Activated CD8-positive, alpha-beta memory T cell treated with anti-CD3 and anti-CD28 coated beads for 36 hours (primary cell): ENCODE measurements around the gene EPDR1. TPM values are rescaled to one million over a fixed set of nuclear protein-coding genes. Genes with fewer than 3 reads are reported as not detected.

Experiments
- CTCF ChIA-PET: fragments of 350-600 bp; sonication (Branson Sonifier 250); formaldehyde crosslinking; loops from one replicate; lab custom pipeline; 2021; ENCODE audit warnings: antibody characterized with exemption; lab: Charles Lee
- POLR2A ChIA-PET: fragments of 350-600 bp; sonication (Branson Sonifier 250); formaldehyde crosslinking; loops from one replicate; lab custom pipeline; 2021; ENCODE audit warnings: antibody characterized with exemption; lab: Charles Lee
- total RNA-seq, 2 experiments: library from RNA; stranded (reverse); gene quantifications; one replicate each; pipeline ENCODE4 v1.2.3, GENCODE V29; 2021

Gene EPDR1
- total RNA-seq, 2 experiments from 2014 or later: 1.3 to 2.3 TPM

GRCh38 chr7:37964196-37964595 is 43.8 kb downstream of the EPDR1 start:
- ChIA-PET POLR2A (no interaction called here), CTCF (no interaction called here)

DNA sequence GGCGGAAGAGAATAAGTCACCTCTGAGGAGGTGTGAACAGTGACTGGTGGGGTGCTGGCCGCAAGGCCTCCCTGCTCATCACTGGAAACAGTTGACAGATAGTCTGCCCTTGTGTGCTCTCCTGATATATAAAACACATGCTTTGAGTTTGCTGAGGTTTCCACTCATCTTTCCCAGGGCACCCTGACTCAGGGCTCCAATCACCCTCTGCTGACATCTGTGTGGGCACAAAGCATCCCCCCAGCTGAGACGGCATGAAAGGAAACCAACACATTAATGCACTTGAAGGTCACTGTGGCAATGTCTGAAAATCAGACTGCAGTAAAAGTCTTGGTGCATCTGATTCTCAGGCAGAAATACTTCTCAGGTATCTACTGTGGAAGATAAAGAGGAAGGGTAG is 49.8 kb downstream of the EPDR1 start:
- ChIA-PET CTCF (no interaction called here), POLR2A (no interaction called here)

DNA sequence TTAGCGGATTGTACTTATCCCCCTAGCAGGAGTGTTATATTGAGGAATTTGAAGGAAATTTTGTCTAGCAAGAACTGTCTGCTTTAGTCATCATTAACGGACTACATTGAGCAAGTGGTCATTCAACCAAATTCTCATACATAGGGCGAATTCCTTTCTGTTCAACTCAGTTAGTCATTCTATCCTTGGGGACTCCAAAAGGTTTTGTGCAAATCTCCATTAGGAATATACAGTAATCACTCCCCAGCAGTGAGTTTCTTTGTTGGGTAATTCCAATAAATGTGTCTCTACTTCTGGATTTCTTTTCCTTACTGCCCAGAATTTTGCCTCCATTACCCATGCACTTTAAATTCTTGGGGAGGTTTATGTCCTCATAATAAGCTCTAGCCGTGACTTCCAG is 51.1 kb downstream of the EPDR1 start:
- ChIA-PET CTCF (no interaction called here), POLR2A (no interaction called here)

- POLR2A ChIA-PET: no interaction called here
- CTCF ChIA-PET: no interaction called here
These were observed 53.5 kb downstream of the EPDR1 start for GRCh38 chr7:37973915-37974314.

GRCh38 chr7:37974711-37975110 is 54.3 kb downstream of the EPDR1 start:
- POLR2A ChIA-PET: no interaction called here
- CTCF ChIA-PET: interaction anchor here (0.5 kb wide), 1 partner anchor 147 kb away, joined by 5 read pairs; no protein-coding TSS in a partner anchor

DNA sequence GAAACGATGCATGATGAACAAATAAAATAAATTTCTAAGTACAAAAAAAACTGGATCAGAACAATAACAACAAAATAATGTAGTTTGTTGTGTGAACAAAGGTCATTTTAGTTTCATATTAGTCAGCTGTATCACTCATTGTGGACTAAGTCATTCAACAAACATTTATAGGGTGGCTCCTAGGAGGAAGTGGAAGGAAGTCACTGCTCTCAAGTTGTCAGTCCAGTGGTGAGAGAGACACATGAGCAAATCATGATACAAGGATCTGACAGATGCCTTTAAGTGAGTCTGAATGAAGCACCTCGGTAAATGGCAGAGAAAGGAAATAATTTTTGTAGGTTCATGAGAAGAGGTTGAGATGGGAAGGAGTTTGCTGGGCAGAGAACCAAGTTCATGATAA is 56.8 kb downstream of the EPDR1 start:
- ChIA-PET POLR2A (no interaction called here), CTCF (no interaction called here)

DNA sequence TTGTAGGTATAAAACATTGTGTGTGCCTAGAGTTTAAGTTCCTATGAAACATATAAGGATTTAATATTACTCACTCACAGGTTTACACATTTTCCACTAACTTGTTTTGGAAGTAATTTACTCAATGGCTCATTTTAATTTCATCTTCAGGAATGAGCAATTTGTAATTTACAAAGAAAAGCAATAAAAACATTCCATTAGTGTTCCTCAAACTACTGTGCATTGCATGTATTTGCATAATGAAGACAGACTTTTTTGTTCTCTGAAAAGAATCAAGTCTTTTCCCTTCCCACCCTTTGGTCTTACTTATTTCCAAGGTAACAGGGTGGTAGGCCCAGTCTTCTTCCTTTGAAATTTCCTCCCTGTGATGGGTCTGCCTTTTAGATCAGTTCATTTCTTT is 61.2 kb downstream of the EPDR1 start:
- CTCF ChIA-PET: no interaction called here
- POLR2A ChIA-PET: no interaction called here

DNA sequence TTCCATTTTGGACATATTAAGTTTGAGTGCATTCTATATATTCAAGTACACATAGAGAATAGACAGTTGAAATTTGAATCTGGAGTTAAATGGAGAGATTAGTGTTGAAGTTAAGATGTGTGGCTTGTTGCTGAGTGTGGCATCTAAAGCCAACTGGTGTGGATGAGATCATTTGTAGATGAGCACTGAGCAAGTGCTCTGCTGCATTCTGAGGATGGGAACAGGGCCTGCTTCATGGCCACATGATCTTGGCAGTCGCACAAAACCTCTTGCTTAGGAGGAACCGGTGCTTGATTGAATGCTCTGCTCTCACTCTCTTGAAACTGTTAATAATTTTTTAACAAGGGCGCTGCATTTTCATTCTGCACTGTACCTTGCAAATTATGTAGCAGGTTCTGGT is 62.0 kb downstream of the EPDR1 start:
- ChIA-PET POLR2A (no interaction called here), CTCF (no interaction called here)

- CTCF ChIA-PET: no interaction called here
These were observed 64.4 kb downstream of the EPDR1 start for GRCh38 chr7:37984750-37985390.

GRCh38 chr7:37986908-37987330 is 66.5 kb downstream of the EPDR1 start:
- CTCF ChIA-PET: no interaction called here
- POLR2A ChIA-PET: no interaction called here

More at GRCh38 chr7:37984750-37985390, 64.4 kb downstream of the EPDR1 start:
- POLR2A ChIA-PET: no interaction called here

- POLR2A ChIA-PET: no interaction called here
- CTCF ChIA-PET: no interaction called here
These were observed 67.3 kb downstream of the EPDR1 start for GRCh38 chr7:37987732-37988131.

- CTCF ChIA-PET: no interaction called here
These were observed 68.5 kb downstream of the EPDR1 start for GRCh38 chr7:37988721-37989650.

DNA sequence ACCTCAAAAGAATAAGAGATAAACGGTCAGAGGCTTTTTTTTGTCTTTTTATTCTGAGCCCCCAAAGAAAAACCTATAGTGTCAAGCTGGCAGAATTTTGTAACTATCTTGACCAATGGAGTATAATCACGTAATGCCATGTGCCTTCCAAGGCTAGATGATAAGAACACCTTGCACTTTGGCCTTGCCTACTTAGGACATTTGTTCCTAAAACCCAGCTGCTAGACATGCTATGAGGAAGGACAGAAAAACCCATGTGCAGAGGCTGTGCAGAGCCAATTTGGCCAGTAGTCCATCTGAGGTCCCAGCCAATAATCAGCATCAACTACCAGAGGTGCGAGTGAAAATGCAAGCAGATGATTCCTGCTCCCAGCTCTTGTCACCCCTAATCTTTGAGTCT is 69.9 kb downstream of the EPDR1 start:
- ChIA-PET CTCF (no interaction called here), POLR2A (no interaction called here)

More at GRCh38 chr7:37988721-37989650, 68.5 kb downstream of the EPDR1 start:
- POLR2A ChIA-PET: no interaction called here

- ChIA-PET POLR2A (no interaction called here), CTCF (no interaction called here)
These were observed 72.6 kb downstream of the EPDR1 start for GRCh38 chr7:37993060-37993501.

DNA sequence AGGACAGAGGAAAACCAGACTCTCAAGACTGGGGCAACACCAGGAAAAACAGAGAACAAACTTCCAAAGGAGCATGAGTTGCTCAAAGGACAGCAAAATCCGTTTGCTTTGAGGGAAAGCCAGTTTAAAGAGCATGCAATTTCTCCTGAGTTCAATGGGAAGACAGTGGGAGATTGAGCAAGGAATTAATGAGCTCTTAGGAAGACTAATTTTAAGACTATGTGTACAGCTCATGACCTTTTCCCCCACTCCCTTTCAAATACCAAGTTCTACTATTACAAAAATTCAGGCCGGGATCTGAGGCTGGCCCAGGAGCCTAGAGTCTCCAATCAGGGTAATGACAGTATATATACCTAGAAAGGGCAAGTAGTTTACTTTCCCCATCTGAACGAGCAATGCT is 79.2 kb downstream of the EPDR1 start:
- POLR2A ChIA-PET: no interaction called here
- CTCF ChIA-PET: no interaction called here

- POLR2A ChIA-PET: no interaction called here
- CTCF ChIA-PET: no interaction called here
These were observed 79.8 kb downstream of the EPDR1 start for GRCh38 chr7:38000272-38000671.

Other genes with a start within 250 kb of the EPDR1 start
- gene GPR141, start 236.9 kb upstream of the EPDR1 start, total RNA-seq: not detected
- gene NME8, start 72.0 kb upstream of the EPDR1 start, total RNA-seq: not detected
- gene SFRP4, start 3.8 kb upstream of the EPDR1 start, total RNA-seq: not detected